GM19351 (cell line): ENCODE data around the gene PRELP.

ENCODE experiments used
- ATAC-seq: cut with Tn5 transposase; IDR thresholded peaks from one replicate; pipeline ENCODE4 v1.9.1; 2021; ENCODE audit warnings: mild to moderate bottlenecking, moderate library complexity; ENCODE audit not compliant: unreplicated experiment

Gene PRELP

GRCh38 chr1:203476216-203476814 is 709 bp downstream of the PRELP start:
- no peak for ATAC-seq

DNA sequence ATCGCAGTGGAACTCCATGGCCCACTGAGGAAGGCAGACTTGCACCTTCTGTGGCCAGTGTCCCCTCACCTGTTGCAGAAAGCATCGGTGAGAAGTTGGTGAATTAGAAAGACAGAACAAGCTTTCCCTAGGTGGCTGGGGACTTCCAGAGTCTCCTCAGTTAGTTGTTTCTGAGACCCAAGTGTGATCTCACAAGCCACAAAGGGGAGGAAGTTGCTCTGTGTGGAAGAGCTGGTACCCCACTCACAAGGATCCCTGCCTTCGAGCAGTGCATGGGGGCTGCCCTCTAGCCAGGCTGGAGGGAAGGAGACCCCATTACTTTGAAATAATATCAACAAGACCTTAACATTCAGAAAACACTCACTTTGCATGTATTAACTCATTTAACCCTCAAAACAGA is 2.1 kb downstream of the PRELP start:
- no peak for ATAC-seq

GRCh38 chr1:203478231-203478630 is 2.6 kb downstream of the PRELP start:
- ATAC-seq: no peak

GRCh38 chr1:203478986-203479385 is 3.4 kb downstream of the PRELP start:
- ATAC-seq: no peak

- no peak for ATAC-seq
These were observed 4.0 kb downstream of the PRELP start for GRCh38 chr1:203479646-203480045.

DNA sequence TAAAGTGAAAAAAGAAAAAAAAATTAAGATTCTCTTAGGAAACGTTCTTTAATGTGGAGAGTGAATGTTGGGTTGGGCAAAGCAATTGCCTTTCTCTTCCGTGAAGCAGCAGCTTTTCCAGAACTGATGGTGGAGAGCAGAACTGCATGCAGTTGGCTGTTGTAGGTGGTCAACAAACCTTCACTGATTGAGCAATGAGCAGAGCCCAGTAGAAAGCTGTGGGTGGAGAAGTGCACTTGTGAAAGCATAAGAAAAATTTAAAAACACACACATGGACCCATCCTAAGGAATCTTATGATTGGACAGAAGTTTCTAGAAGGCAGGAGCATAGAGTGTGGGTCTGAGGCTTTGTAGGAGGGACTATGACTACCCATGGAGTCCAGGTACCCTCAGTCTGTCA is 4.5 kb downstream of the PRELP start:
- ATAC-seq: no peak

DNA sequence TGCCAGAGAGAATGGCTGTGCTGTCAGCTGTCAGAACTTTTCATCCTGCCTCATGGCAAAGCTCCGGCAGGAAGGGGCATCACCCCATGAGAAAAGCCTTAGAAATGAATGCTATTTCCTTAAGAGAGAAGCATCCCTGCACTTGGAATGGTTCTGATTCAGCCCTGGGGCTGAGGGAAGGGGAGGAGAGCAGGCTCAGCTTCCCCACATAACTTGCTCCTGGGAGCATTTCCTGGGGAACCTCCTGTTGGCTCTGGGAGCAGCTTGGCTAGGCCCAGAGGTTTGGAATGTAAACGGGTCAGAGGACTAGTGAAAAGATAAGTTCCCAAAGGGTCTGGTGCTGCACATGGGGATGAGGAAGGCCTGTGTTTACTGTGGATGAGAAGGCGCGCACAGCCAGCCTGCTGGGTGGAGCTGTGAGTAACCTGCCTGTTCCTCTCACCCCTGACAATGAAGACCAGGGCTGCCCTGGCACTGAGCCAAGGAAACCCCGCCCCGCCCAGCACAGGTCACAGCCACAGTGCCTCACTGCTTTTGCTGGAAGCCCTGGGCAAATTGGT is 5.0 kb downstream of the PRELP start:
- ATAC-seq: no peak

GRCh38 chr1:203481196-203481595 is 5.6 kb downstream of the PRELP start:
- no peak for ATAC-seq

GRCh38 chr1:203486618-203487370 is 11.2 kb downstream of the PRELP start:
- no peak for ATAC-seq

- no peak for ATAC-seq
These were observed 12.9 kb downstream of the PRELP start for GRCh38 chr1:203488539-203488938.

GRCh38 chr1:203490607-203491006 is 15.0 kb downstream of the PRELP start:
- no peak for ATAC-seq

DNA sequence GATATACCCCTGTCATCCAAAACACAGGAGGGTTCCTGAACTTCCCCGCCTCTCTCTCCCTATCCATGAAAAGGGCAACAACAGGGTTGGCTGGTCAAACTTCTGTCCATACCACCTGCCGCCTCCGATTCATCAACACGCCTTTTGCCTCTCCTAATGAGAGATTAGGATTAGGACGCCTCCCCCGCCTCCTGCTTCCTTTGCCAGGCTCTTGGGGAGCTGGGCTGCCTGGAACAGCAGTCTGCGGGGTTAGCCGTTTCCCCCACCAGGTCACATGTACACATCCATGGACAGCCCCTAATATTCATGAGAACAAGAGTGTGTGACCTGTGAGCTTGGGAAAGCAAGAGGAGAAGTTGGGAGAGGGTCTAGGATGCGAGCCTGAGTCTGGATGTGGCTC is 16.1 kb downstream of the PRELP start:
- no peak for ATAC-seq

- no peak for ATAC-seq
These were observed 16.6 kb downstream of the PRELP start for GRCh38 chr1:203492082-203492747.

DNA sequence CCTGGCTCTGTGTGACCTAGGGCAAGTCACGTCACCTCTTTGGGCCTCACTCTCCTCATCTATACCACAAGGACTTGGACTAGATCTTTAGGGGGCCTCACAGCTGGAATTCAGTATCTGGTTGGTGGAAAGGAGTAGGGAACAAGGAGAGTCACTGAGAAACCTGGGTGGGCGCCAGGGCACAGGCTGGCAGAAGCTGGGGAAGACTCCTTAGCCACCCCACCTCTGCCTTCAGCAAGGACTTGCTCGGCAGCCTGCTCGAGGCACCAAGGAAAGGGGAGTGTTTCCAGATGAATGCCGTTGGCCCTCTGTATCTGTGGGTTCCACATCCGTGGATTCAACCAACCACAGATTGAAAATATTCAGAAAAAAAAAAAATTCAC is 17.1 kb downstream of the PRELP start:
- no peak for ATAC-seq

DNA sequence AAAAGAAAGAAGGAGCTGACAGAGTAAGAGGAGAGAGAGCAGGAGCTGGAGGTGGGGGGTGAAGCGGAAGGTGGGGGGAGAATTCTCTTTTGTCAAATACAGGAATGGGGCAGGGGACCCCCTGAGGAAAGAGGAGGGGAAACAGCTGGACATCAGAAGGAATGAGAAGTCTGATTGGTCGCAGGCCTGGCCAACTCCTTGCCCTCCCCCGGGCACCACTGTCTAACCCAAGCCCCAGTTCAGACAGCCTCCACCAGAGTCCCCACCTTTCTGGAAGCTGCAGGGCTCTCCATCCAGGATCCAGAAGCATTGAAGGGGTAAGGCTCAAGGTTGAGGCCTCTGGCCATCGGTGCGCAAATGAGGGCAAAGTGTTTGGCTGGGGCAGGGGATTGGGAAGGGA is 18.3 kb downstream of the PRELP start, which contains the start of gene OPTC:
TSS of gene OPTC (plus strand) at position 253 of the 400 bp plus-strand sequence. CDS start 1,853 bp downstream, outside the sequence.
- no peak for ATAC-seq

GRCh38 chr1:203495845-203496244 is 20.2 kb downstream of the PRELP start:
- ATAC-seq: no peak

- ATAC-seq: no peak
These were observed 21.7 kb downstream of the PRELP start for GRCh38 chr1:203497269-203497777.

DNA sequence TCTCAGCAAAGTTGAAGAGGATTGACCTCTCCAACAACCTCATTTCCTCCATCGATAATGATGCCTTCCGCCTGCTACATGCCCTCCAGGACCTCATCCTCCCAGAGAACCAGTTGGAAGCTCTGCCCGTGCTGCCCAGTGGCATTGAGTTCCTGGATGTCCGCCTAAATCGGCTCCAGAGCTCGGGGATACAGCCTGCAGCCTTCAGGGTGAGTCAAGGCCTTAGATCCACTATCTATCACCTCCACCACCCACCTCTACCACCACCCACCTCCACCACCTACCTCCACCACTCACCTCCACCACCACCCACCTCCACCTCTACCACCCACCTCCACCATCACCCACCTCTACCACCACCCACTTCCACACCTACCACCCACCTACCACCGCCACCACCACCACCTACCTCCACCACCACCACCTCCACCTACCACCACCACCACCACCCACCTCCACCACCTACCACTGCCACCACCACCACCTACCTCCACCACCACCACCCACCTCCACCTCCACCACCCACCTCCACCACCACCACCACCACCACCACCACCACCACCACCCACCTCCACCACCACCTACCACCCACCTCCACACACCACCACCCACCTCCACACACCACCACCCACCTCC is 24.2 kb downstream of the PRELP start:
- ATAC-seq: no peak

- ATAC-seq: no peak
These were observed 24.7 kb downstream of the PRELP start for GRCh38 chr1:203500279-203500678.

DNA sequence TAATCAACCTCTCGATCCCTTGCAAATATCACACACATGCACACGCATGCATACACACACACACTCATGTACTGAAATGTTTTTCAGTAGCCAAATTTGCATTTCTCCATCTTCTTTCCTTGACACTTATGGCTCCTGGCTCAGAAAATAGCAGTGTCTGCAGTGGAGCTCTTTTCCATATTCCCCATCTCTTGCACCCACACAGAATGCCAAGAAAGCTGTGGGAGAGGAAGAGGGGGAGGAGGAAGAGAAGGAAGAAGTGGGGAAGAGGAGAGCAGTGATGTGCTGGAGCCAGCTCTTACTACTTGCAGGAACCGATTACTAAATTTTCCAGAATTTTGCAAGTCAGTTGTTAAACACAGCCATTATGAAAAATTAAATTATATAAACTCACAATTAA is 28.2 kb downstream of the PRELP start:
- ATAC-seq: no peak
